Right lobe of liver (tissue), 4 donors: ENCODE data around the gene RPS6KB2.

Source experiments
- CTCF ChIP-seq, 4 donors: fragments of 200-600 bp in 3 of 4; fragments of 450-650 bp in 1 of 4; IDR thresholded peaks; one replicate each; pipeline versions ENCODE4 v1.5.1 to v1.8.0; 2016 to 2022; ENCODE audit warnings: antibody characterized with exemption in 4 of 4, mild to moderate bottlenecking in 2 of 4
- POLR2A ChIP-seq: fragments of 450-650 bp; IDR thresholded peaks from one replicate; pipeline ENCODE4 v1.6.1; 2017; ENCODE audit warnings: antibody characterized with exemption, mild to moderate bottlenecking
- donor health status: DM: no; HTN: no; CAD: no.
- donor health status: DM: no; HTN: no; CAD: no.
- donor health status: DM: no; HTN: yes; CAD: no.

DNA sequence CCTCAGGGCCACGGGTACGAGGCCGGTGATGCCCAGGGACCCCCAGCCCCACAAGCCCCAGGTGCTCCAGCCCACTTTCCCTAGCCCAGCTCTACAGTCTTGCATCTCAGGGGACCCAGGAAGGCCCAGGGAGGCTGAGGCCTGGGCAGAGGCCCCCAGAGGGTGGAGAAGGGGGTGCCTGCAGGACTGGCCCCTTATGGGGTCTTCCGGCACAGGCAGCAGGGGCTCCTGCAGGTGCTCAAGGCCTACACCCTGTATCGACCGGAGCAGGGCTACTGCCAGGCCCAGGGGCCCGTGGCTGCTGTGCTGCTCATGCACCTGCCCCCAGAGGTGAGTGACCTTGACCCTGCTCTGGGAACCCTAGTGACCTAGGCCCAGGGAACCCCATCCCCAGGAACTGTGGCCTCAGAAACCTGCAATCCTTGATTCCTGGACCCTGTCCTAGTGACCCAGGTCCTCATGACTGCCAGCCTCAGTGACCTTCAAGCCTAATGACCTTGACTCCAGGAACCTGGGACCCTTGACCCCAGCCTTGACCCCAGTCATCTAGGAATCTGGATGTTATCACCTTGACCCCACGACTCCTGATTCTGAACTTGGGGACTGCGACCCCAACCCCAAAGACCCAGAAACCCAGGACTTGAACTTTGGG lies 22.5 kb upstream of the RPS6KB2 start:
- TF ChIP-seq CTCF (IDR thresholded peaks at IDR 0.05) (no peak), POLR2A (no peak)
